H1 (cell line): ENCODE measurements around the gene SKIC8. TPM values are rescaled to one million over a fixed set of nuclear protein-coding genes. Genes with fewer than 3 reads are reported as not detected.

Experiments used
- CTCF ChIA-PET: fragments of 300-600 bp; sonication (Branson Sonifier 250); formaldehyde crosslinking; loops from one replicate; lab custom pipeline; 2021; ENCODE audit not compliant: partially characterized antibody; lab: Charles Lee
- POLR2A ChIA-PET: fragments of 300-600 bp; sonication (Branson Sonifier 250); formaldehyde crosslinking; loops from one replicate; lab custom pipeline; 2021; ENCODE audit warnings: inconsistent platforms; ENCODE audit not compliant: partially characterized antibody; lab: Charles Lee
- DNase-seq, 2 experiments: peaks; one replicate each; pipeline versions ENCODE4 v3.0.0 to v3.0.0-alpha.2; 2010 to 2022; ENCODE audit warnings: low spot score in 2 of 2, low read depth in 1 of 2, mixed read lengths in 1 of 2
- FAIRE-seq: peaks from 2 replicates; lab custom pipeline; 2011; peaks lifted over from hg19 to GRCh38; lab: Jason Lieb, UNC
- H2AFZ ChIP-seq: 2 replicates; pipeline ENCODE4 v1.8.1; 2012; ENCODE audit warnings: low read length, inconsistent platforms
- H2AK5ac ChIP-seq: 2 replicates; pipeline ENCODE4 v1.6.1; 2013; ENCODE audit warnings: low read depth, low read length
- H2BK120ac ChIP-seq: replicated peaks from 2 replicates; pipeline ENCODE3; 2013; ENCODE audit warnings: low read depth, low read length, inconsistent platforms
- H2BK12ac ChIP-seq: 2 replicates; pipeline ENCODE4 v1.6.1; 2013; ENCODE audit warnings: low read depth, low read length
- H2BK15ac ChIP-seq: 2 replicates; pipeline ENCODE4 v1.6.1; 2013; ENCODE audit warnings: low read length
- H2BK20ac ChIP-seq: 2 replicates; pipeline ENCODE4 v1.6.1; 2013; ENCODE audit warnings: low read length
- H2BK5ac ChIP-seq: 2 replicates; pipeline ENCODE4 v1.6.1; 2013; ENCODE audit warnings: low read depth, low read length
- H3K14ac ChIP-seq: 2 replicates; pipeline ENCODE4 v1.6.1; 2013; ENCODE audit warnings: inconsistent platforms; ENCODE audit not compliant: insufficient read length
- H3K18ac ChIP-seq: 2 replicates; pipeline ENCODE4 v1.6.1; 2013; ENCODE audit warnings: low read length; ENCODE audit errors: extremely low read depth
- H3K23ac ChIP-seq: 2 replicates; pipeline ENCODE4 v1.6.1; 2013; ENCODE audit warnings: inconsistent platforms; ENCODE audit not compliant: insufficient read length
- H3K23me2 ChIP-seq: 2 replicates; pipeline ENCODE4 v1.6.1; 2013; ENCODE audit warnings: low read depth, low read length
- H3K27ac ChIP-seq: 2 replicates; pipeline ENCODE4 v1.6.1; 2011; ENCODE audit warnings: low read depth, low read length, inconsistent platforms
- H3K27me3 ChIP-seq, 4 experiments: replicated peaks in 1 of 4; 1 replicate in 1 of 4; 2 replicates in 3 of 4; pipeline versions ENCODE4 v1.6.1 to v1.8.1; 2011 to 2013; ENCODE audit warnings: low read length in 3 of 4, mild to moderate bottlenecking in 3 of 4, inconsistent platforms in 2 of 4, mixed read lengths in 2 of 4, moderate library complexity in 1 of 4; ENCODE audit not compliant: control insufficient read depth in 3 of 4, insufficient read depth in 3 of 4; ENCODE audit errors: extremely low read depth in 1 of 4
- H3K36me3 ChIP-seq, 4 experiments: 2 replicates each; pipeline versions ENCODE4 v1.6.1 to v1.8.1; 2011 to 2013; ENCODE audit warnings: mild to moderate bottlenecking in 4 of 4, low read length in 3 of 4, moderate library complexity in 2 of 4, control low read depth in 1 of 4, inconsistent platforms in 1 of 4; ENCODE audit not compliant: insufficient read depth in 4 of 4, control insufficient read depth in 2 of 4
- H3K4ac ChIP-seq: replicated peaks from 2 replicates; pipeline ENCODE3; 2013; ENCODE audit warnings: low read length, low read depth, mixed read lengths, inconsistent platforms; ENCODE audit not compliant: insufficient read length
- H3K4me1 ChIP-seq, 4 experiments: replicated peaks in 1 of 4; 1 replicate in 1 of 4; 2 replicates in 3 of 4; pipeline versions ENCODE4 v1.6.1 to v1.8.1; 2011 to 2013; ENCODE audit warnings: low read length in 3 of 4, inconsistent platforms in 2 of 4, mixed read lengths in 1 of 4; ENCODE audit not compliant: insufficient read depth in 4 of 4, control insufficient read depth in 3 of 4
- H3K4me2 ChIP-seq, 2 experiments: 2 replicates each; pipeline versions ENCODE4 v1.6.1 to v1.8.1; 2011 to 2013; ENCODE audit warnings: low read depth in 2 of 2, low read length in 2 of 2, control low read depth in 1 of 2, inconsistent platforms in 1 of 2, mild to moderate bottlenecking in 1 of 2; ENCODE audit not compliant: insufficient read depth in 1 of 2
- H3K4me3 ChIP-seq, 4 experiments: fragments of 200-600, 300-600 bp in 1 of 4; sonication (generic), shearing (Covaris generic), sonication (Bioruptor Twin) in 1 of 4; 2 replicates each; pipeline versions ENCODE4 v1.5.1 to v1.8.1; 2011 to 2016; ENCODE audit warnings: low read length in 4 of 4, low read depth in 3 of 4, control low read depth in 2 of 4, inconsistent platforms in 2 of 4, mild to moderate bottlenecking in 2 of 4, mixed read lengths in 1 of 4, moderate library complexity in 1 of 4; ENCODE audit not compliant: insufficient read depth in 2 of 4; ENCODE audit errors: extremely low read depth in 1 of 4
- H3K56ac ChIP-seq: replicated peaks from 2 replicates; pipeline ENCODE3; 2013; ENCODE audit warnings: low read depth, mild to moderate bottlenecking, mixed read lengths, low read length, inconsistent platforms; ENCODE audit not compliant: insufficient read length
- H3K79me1 ChIP-seq: 2 replicates; pipeline ENCODE4 v1.6.1; 2013; ENCODE audit warnings: low read depth, low read length, control low read depth
- H3K79me2 ChIP-seq, 2 experiments: 2 replicates each; pipeline versions ENCODE4 v1.6.1 to v1.8.1; 2012 to 2013; ENCODE audit warnings: low read length in 2 of 2, mild to moderate bottlenecking in 2 of 2, inconsistent platforms in 1 of 2; ENCODE audit not compliant: insufficient read depth in 2 of 2, control insufficient read depth in 1 of 2
- H3K9ac ChIP-seq, 4 experiments: replicated peaks in 1 of 4; 1 replicate in 1 of 4; 2 replicates in 3 of 4; pipeline versions ENCODE4 v1.6.1 to v1.8.1; 2011 to 2013; ENCODE audit warnings: low read depth in 3 of 4, low read length in 3 of 4, control low read depth in 2 of 4, mild to moderate bottlenecking in 2 of 4, moderate library complexity in 2 of 4, inconsistent platforms in 1 of 4; ENCODE audit errors: extremely low read depth in 1 of 4
- H3K9me3 ChIP-seq, 2 experiments: 2 replicates each; pipeline versions ENCODE4 v1.6.1 to v1.8.1; 2012 to 2013; ENCODE audit warnings: mild to moderate bottlenecking in 2 of 2, moderate library complexity in 2 of 2, control low read depth in 1 of 2, inconsistent platforms in 1 of 2, low read depth in 1 of 2, low read length in 1 of 2, mixed read lengths in 1 of 2; ENCODE audit not compliant: insufficient read depth in 2 of 2
- H4K20me1 ChIP-seq, 2 experiments: replicated peaks in 1 of 2; 2 replicates each; pipeline versions ENCODE3 to v1.8.1; 2011 to 2013; ENCODE audit warnings: inconsistent platforms in 2 of 2, low read length in 2 of 2, mild to moderate bottlenecking in 1 of 2; ENCODE audit not compliant: insufficient read depth in 2 of 2, control insufficient read depth in 1 of 2
- H4K5ac ChIP-seq: 2 replicates; pipeline ENCODE4 v1.6.1; 2013; ENCODE audit warnings: low read length, low read depth, mixed read lengths, inconsistent platforms; ENCODE audit not compliant: insufficient read length
- H4K8ac ChIP-seq: 2 replicates; pipeline ENCODE4 v1.8.0; 2013; ENCODE audit warnings: mild to moderate bottlenecking, moderate library complexity, low read length, inconsistent platforms; ENCODE audit not compliant: insufficient read depth; ENCODE audit errors: extremely low read depth
- H4K91ac ChIP-seq: replicated peaks from 2 replicates; pipeline ENCODE3; 2013; ENCODE audit warnings: low read length, mixed read lengths, inconsistent platforms; ENCODE audit not compliant: insufficient read length
- BCL11A ChIP-seq, 2 experiments: IDR thresholded peaks; one replicate each; pipeline ENCODE4 v1.6.1; 2011; ENCODE audit warnings: low read depth in 2 of 2, low read length in 2 of 2, mild to moderate bottlenecking in 2 of 2
- CREB1 ChIP-seq: IDR thresholded peaks from 2 replicates; pipeline ENCODE4 v1.6.1; 2012; ENCODE audit warnings: inconsistent platforms
- NANOG ChIP-seq: IDR thresholded peaks from 2 replicates; pipeline ENCODE4 v1.6.1; 2011; ENCODE audit warnings: low read length, low read depth, mild to moderate bottlenecking, inconsistent platforms; ENCODE audit not compliant: insufficient read depth, poor library complexity, severe bottlenecking
- POLR2A ChIP-seq, 2 experiments: IDR thresholded peaks; 1 replicate in 1 of 2; 2 replicates in 1 of 2; pipeline ENCODE4 v1.6.1; 2011; ENCODE audit warnings: low read depth in 2 of 2, low read length in 2 of 2, mild to moderate bottlenecking in 2 of 2; ENCODE audit errors: control extremely low read depth in 1 of 2
- RNF2 ChIP-seq: fragments of 200-900, 300-1000 bp; sonication (generic); IDR thresholded peaks from 2 replicates; pipeline ENCODE4 v1.7.1; 2016; ENCODE audit warnings: borderline replicate concordance, low read depth, mild to moderate bottlenecking, antibody characterized with exemption, low read length; ENCODE audit not compliant: poor library complexity, severe bottlenecking; ENCODE audit errors: missing control alignments
- SIRT6 ChIP-seq: IDR thresholded peaks from one replicate; pipeline ENCODE4 v1.7.1; 2012; ENCODE audit warnings: low read length, inconsistent platforms
- TEAD4 ChIP-seq: IDR thresholded peaks from 2 replicates; pipeline ENCODE4 v1.6.1; 2012; ENCODE audit warnings: low read depth, low read length, inconsistent platforms, mixed read lengths
- WGBS, 2 experiments: shearing (Covaris generic) in 1 of 2; methylation state at CpG; one replicate each; pipeline versions ENCODE4 v1.1.6 to v1.1.7; 2013 to 2015; ENCODE audit warnings: low lambda C conversion rate in 2 of 2, mixed read lengths in 2 of 2, inconsistent platforms in 1 of 2, low coverage in 1 of 2, missing lambda C conversion rate in 1 of 2; ENCODE audit not compliant: insufficient replicate concordance in 2 of 2, insufficient coverage in 1 of 2, insufficient read length in 1 of 2; ENCODE audit errors: extremely low coverage in 1 of 2, missing lambda C conversion rate in 1 of 2; 5-methylcytosine and 5-hydroxymethylcytosine counted together
- polyA plus RNA-seq, 7 experiments: library from polyadenylated mRNA; depleted of rRNA in 3 of 7; stranded (reverse) in 5 of 7; unstranded in 2 of 7; fragments of >200 nt in 5 of 7; fragments of 200-250 nt in 2 of 7; gene quantifications; 1 replicate in 5 of 7; 2 replicates in 1 of 7; 4 replicates in 1 of 7; pipeline versions ENCODE4 v1.2.1 to v1.2.3, GENCODE V29; 2011 to 2013; ENCODE audit warnings: missing spikeins in 2 of 7, mixed read lengths in 2 of 7
- total RNA-seq: library from RNA; stranded (reverse); fragmentation: NEBNext Ultra II Directional; extraction: Animal tissue kit (Norgen Biotek cat#: 25700); gene quantifications from 2 replicates; pipeline ENCODE4 v1.2.1, GENCODE V29; 2021

SKIC8 gene
- total and polyA plus RNA-seq, 2 of the 8 experiments (the other 6 are each of a cell fraction or from before 2014, with no cell fraction given), result 44.2 to 77.7 TPM

DNA sequence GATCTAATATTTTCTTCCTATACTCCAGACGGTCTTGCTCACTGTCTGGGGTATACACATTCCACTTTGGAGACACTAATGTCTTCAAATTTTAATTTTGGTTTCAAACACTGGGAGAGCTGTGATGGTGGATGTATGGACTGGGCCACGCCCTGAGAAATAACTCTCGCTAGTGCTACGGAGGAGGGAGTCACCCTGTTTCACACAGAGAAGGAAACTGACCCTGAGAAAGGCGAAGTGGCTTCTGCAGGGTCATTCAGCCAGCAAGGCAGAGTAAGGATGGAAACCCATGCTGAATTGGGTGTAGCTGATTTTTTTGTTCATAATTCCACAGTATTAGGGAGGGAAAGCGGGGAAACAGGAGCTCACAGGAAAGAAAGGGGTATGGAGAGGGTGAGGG, 8.6 kb upstream of the SKIC8 start:
- peak overlapping the region; percentile 74; the same call in 1 of the 2 replicates for H2AFZ ChIP-seq
- H3K79me1 ChIP-seq, result no peaks in the 10 kb centered on the region
- no peaks in the 10 kb centered on the region for H4K20me1 ChIP-seq
- H3K27ac ChIP-seq, result no peak overlapping the region
- H3K4me1 ChIP-seq, result peaks cover 0 to 9% (median 2%) of the 10 kb centered on the region in 4 experiments; a peak in 5 of 7 replicates
- H3K56ac ChIP-seq, result no peak overlapping the region
- H3K4me3 ChIP-seq, result no peak overlapping the region
- WGBS, 2 experiments, result 71% methylated on average over 6 of the region's 6 CpGs; no CpG with 5 or more reads in 1 of the 2 experiments
- no peak overlapping the region for H2BK15ac ChIP-seq
- no peak overlapping the region; the same call in 1 of the 2 replicates for H2BK12ac ChIP-seq
- H3K4ac ChIP-seq, result no peak overlapping the region
- no peak for DNase-seq
- no peak overlapping the region for H2BK5ac ChIP-seq
- no peak overlapping the region for H4K91ac ChIP-seq
- CTCF ChIA-PET, result interaction anchor here (0.7 to 13.0 kb wide), 41 partner anchors 10 to 432 kb away, joined by 3 to 173 read pairs (median 6); partner anchors contain the start of genes CRABP1 and PSMA4
- H3K9me3 ChIP-seq, result no peaks in the 10 kb centered on the region
- H3K23me2 ChIP-seq, result no peaks in the 10 kb centered on the region
- no peaks in the 10 kb centered on the region for H3K36me3 ChIP-seq
- no peak overlapping the region for H3K4me2 ChIP-seq
- no peak overlapping the region for H3K18ac ChIP-seq
- H2BK120ac ChIP-seq, result no peak overlapping the region
- no peak for TF ChIP-seq BCL11A (IDR thresholded peaks at IDR 0.05; ENCODE audit: low read depth in 2 of 2, low read length in 2 of 2)
- TF ChIP-seq TEAD4, result no peak
- TF ChIP-seq CREB1, result no peak
- TF ChIP-seq NANOG, result no peak
- no peak for TF ChIP-seq SIRT6
- no peak for TF ChIP-seq POLR2A (IDR thresholded peaks at IDR 0.05; ENCODE audit: control extremely low read depth in 1 of 2, low read depth in 2 of 2, low read length in 2 of 2)
- no peak for TF ChIP-seq RNF2
- TF ChIP-seq, all 59 proteins: peak for 0
- H3K14ac ChIP-seq, result no peak overlapping the region
- H4K5ac ChIP-seq, result no peak overlapping the region
- H3K23ac ChIP-seq, result no peak overlapping the region
- no peak overlapping the region for H4K8ac ChIP-seq
- no peaks in the 10 kb centered on the region for H3K79me2 ChIP-seq
- H2BK20ac ChIP-seq, result no peak overlapping the region
- no peak for FAIRE-seq
- POLR2A ChIA-PET, result interaction anchor here (1.6 to 1.8 kb wide), 4 partner anchors 8 to 130 kb away, joined by 3 to 8 read pairs (median 5); partner anchors contain the start of genes CRABP1, IREB2 and SKIC8
- H3K9ac ChIP-seq, result no peak overlapping the region
- H2AK5ac ChIP-seq, result no peak overlapping the region
- H3K27me3 ChIP-seq, result no peaks in the 10 kb centered on the region
